ENCODE results near the gene GRB10. TPM values are rescaled to one million over a fixed set of nuclear protein-coding genes. Genes with fewer than 3 reads are reported as not detected.

The GRB10 gene
- total RNA-seq, 1 experiment from 2014 or later, result 68.2 TPM

GRCh38 chr7:50653981-50654425, 128.7 kb downstream of the GRB10 start:
- H3K4me1 Mint-ChIP-seq (ENCODE audit: insufficient read depth, unreplicated experiment), result peaks cover 22% of the 10 kb centered on the region
- no peak for TF ChIP-seq CTCF (IDR thresholded peaks at IDR 0.05; ENCODE audit: unreplicated experiment)
- ChIA-PET CTCF (interaction anchor here (0.6 to 3.5 kb wide), 10 partner anchors 10 to 607 kb away, joined by 3 to 16 read pairs (median 4); no protein-coding TSS in a partner anchor), POLR2A (interaction anchor here (0.7 kb wide), 1 partner anchor 207 kb away, joined by 5 read pairs; no protein-coding TSS in a partner anchor)
- H3K9me3 Mint-ChIP-seq (ENCODE audit: unreplicated experiment), result no peaks in the 10 kb centered on the region
- no peaks in the 10 kb centered on the region for H3K27me3 Mint-ChIP-seq (ENCODE audit: insufficient read depth, unreplicated experiment)
- no peak overlapping the region for H3K27ac Mint-ChIP-seq (ENCODE audit: low read depth, unreplicated experiment)
- intact Hi-C loops (cut with micrococcal nuclease), result no loop called here
- no peak overlapping the region for H3K4me3 Mint-ChIP-seq (ENCODE audit: unreplicated experiment)
- peaks cover 34% of the 10 kb centered on the region for H3K36me3 Mint-ChIP-seq (ENCODE audit: insufficient read depth, unreplicated experiment)
- no peak for DNase-seq (ENCODE audit: unreplicated experiment)
- no TSS peak for BruUV-seq (replicated peaks)

DNA sequence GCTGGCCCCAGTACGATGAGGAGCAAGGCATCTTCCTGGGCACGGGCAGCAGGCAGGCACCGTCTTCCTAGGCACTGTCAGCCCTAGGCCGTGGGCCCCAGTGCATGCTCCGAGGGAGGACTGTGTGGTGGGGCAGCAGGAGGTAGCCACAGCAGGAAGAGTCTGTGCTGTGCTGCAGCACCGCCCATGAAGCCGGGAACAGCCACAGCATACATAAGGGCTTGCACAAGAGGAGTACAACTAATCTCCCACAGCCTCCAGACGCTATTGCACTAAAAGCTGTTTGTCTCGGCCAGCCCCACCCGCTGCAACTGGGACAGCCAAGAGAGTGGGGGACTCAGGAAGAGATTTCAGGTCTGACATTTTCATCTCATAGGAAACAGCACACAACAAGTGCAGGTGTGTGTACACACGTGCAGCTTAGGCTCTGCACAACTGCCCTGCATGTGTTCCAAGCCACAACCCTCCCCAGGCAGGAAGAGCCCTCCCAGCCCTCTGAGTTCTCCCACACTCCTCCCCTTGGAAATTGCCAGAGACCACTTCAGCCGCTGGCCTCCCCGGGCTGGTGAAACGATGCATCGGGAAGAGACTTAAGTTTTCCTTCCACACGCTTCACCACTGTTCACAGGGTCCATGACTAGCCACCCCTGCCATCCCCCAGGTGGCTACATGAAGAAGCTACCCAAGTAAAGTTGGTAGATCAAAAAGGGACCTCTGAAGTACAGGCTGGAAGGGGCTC, 129.4 kb downstream of the GRB10 start:
- BruUV-seq (replicated peaks), result no TSS peak
- Mint-ChIP-seq H3K27me3 (ENCODE audit: insufficient read depth, unreplicated experiment) (no peaks in the 10 kb centered on the region), H3K4me1 (ENCODE audit: insufficient read depth, unreplicated experiment) (peaks cover 22% of the 10 kb centered on the region), H3K9me3 (ENCODE audit: unreplicated experiment) (no peaks in the 10 kb centered on the region), H3K27ac (ENCODE audit: low read depth, unreplicated experiment) (no peak overlapping the region), H3K4me3 (ENCODE audit: unreplicated experiment) (no peak overlapping the region), H3K36me3 (ENCODE audit: insufficient read depth, unreplicated experiment) (peaks cover 29% of the 10 kb centered on the region)
- ChIA-PET POLR2A (no interaction called here), CTCF (interaction anchor here (0.6 to 2.2 kb wide), 10 partner anchors 9 to 608 kb away, joined by 3 to 12 read pairs (median 4); no protein-coding TSS in a partner anchor)
- DNase-seq (ENCODE audit: unreplicated experiment), result peak; percentile 71
- no peak for TF ChIP-seq CTCF (IDR thresholded peaks at IDR 0.05; ENCODE audit: unreplicated experiment)
- intact Hi-C loops (cut with micrococcal nuclease), result no loop called here

DNA sequence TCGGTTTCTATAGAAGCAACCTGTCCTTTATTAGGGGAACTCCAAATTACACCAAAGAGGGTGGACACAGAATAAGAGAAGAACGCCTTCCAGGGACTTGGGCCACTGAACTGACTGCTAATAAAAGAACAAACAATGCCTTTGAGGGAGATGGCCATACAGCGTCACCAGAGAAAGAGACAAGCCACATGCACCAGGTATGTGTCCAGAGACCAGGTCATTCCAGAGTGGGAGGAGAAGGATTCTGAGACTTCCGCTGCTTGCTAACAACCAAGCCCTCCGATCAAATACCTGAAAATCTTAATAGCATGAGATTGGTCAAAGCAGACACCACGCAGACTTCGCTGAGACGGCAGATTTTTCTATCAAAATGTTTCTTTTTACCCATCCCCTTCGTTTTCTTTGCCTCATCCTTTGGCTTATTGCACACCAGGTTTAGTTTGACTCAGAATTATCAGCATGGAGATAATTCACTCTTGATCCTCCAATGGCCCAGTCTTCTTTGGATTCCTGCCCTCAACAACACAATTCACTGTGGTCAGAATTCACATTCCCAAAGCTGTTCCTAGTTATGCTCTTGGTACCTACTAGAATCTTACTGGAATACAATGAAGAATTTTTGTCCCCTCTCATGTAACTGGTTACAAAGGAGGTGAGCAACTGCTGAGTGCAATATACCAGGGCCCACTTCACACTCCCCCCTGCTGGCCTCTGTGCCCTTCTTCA, 130.1 kb downstream of the GRB10 start:
- ChIA-PET CTCF (interaction anchor here (0.7 to 2.7 kb wide), 5 partner anchors 20 to 509 kb away, joined by 4 to 12 read pairs (median 11); no protein-coding TSS in a partner anchor), POLR2A (no interaction called here)
- BruUV-seq (replicated peaks), result no TSS peak
- DNase-seq (ENCODE audit: unreplicated experiment), result no peak
- no peak for TF ChIP-seq CTCF (IDR thresholded peaks at IDR 0.05; ENCODE audit: unreplicated experiment)
- no peaks in the 10 kb centered on the region for H3K27me3 Mint-ChIP-seq (ENCODE audit: insufficient read depth, unreplicated experiment)
- H3K4me3 Mint-ChIP-seq (ENCODE audit: unreplicated experiment), result no peak overlapping the region
- intact Hi-C loops (cut with micrococcal nuclease), result no loop called here
- H3K4me1 Mint-ChIP-seq (ENCODE audit: insufficient read depth, unreplicated experiment), result peaks cover 22% of the 10 kb centered on the region
- no peak overlapping the region for H3K27ac Mint-ChIP-seq (ENCODE audit: low read depth, unreplicated experiment)
- H3K9me3 Mint-ChIP-seq (ENCODE audit: unreplicated experiment), result no peaks in the 10 kb centered on the region
- H3K36me3 Mint-ChIP-seq (ENCODE audit: insufficient read depth, unreplicated experiment), result peaks cover 29% of the 10 kb centered on the region

DNA sequence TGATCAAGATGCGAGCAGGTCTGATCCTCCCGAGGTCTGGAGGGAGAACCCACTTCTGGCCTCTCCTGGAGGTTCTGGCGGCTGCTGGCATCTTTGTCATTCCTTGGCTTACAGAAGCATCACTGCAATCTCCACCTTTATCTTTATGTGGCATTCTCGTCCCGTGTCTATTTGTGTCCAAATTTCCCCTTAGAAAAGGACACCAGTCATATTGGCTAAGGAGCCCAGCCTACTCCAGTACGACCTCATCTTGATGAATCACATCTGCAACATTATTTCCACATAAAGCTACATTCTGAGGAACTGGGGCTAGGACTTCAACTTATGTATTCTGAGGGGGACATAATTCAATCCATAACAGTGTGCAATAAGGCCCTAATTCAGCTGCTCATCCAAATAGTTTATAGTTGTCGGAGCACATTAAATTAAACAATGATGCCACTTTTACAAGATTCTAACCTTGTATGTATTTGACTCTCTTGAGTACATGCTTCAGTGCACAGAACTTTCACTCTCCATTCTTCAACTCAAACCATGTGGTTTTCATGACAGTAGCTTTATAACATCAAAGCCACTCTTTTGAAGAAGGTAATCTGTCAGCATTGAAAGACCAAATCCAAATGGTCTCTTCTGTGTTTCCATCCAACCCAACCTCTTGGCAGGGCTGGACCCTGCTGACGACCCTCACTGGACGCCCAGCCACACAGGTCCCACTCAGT, 131.3 kb downstream of the GRB10 start:
- Mint-ChIP-seq H3K27ac (ENCODE audit: low read depth, unreplicated experiment) (no peak overlapping the region), H3K4me1 (ENCODE audit: insufficient read depth, unreplicated experiment) (peaks cover 17% of the 10 kb centered on the region), H3K36me3 (ENCODE audit: insufficient read depth, unreplicated experiment) (peaks cover 22% of the 10 kb centered on the region), H3K27me3 (ENCODE audit: insufficient read depth, unreplicated experiment) (no peaks in the 10 kb centered on the region), H3K4me3 (ENCODE audit: unreplicated experiment) (no peak overlapping the region), H3K9me3 (ENCODE audit: unreplicated experiment) (no peaks in the 10 kb centered on the region)
- no TSS peak for BruUV-seq (replicated peaks)
- intact Hi-C loops (cut with micrococcal nuclease), result no loop called here
- no peak for TF ChIP-seq CTCF (IDR thresholded peaks at IDR 0.05; ENCODE audit: unreplicated experiment)
- DNase-seq (ENCODE audit: unreplicated experiment), result no peak
- POLR2A ChIA-PET, result no interaction called here
- CTCF ChIA-PET, result interaction anchor here (1.0 to 2.7 kb wide), 2 partner anchors 19 to 35 kb away, joined by 3 to 11 read pairs; no protein-coding TSS in a partner anchor
